Parathyroid adenoma (tissue), 2 donors: ENCODE measurements around the gene DGKD.

ENCODE experiments used
- H2AFZ ChIP-seq: fragments of 300-600 bp; sonication (generic); one replicate; pipeline ENCODE4 v1.7.0; 2017; ENCODE audit warnings: antibody characterized with exemption, mild to moderate bottlenecking
- H3K27ac ChIP-seq: fragments of 300-600 bp; sonication (generic); one replicate; pipeline ENCODE4 v1.7.0; 2017
- H3K27me3 ChIP-seq: fragments of 300-600 bp; sonication (generic); one replicate; pipeline ENCODE4 v1.7.0; 2017; ENCODE audit warnings: low read length; ENCODE audit not compliant: control insufficient read depth, insufficient read depth
- H3K36me3 ChIP-seq: fragments of 300-600 bp; sonication (generic); one replicate; pipeline ENCODE4 v1.7.0; 2017; ENCODE audit warnings: low read length; ENCODE audit not compliant: control insufficient read depth, insufficient read depth
- H3K4me1 ChIP-seq: fragments of 300-600 bp; sonication (generic); one replicate; pipeline ENCODE4 v1.7.0; 2017; ENCODE audit warnings: control low read depth
- H3K4me2 ChIP-seq: fragments of 300-600 bp; sonication (generic); one replicate; pipeline ENCODE4 v1.7.0; 2017; ENCODE audit warnings: low read length
- H3K4me3 ChIP-seq: fragments of 300-600 bp; sonication (generic); one replicate; pipeline ENCODE4 v1.7.0; 2017; ENCODE audit warnings: low read depth, low read length
- H3K79me2 ChIP-seq: fragments of 300-600 bp; sonication (generic); one replicate; pipeline ENCODE4 v1.7.0; 2017; ENCODE audit warnings: control low read depth
- H3K9ac ChIP-seq: fragments of 300-600 bp; sonication (generic); one replicate; pipeline ENCODE4 v1.7.0; 2017; ENCODE audit warnings: mild to moderate bottlenecking
- H3K9me3 ChIP-seq: fragments of 300-600 bp; sonication (generic); one replicate; pipeline ENCODE4 v1.7.0; 2017; ENCODE audit warnings: low read length; ENCODE audit not compliant: control insufficient read depth
- TF ChIP-seq, protein P1 (sequence below): fragments of 300-600 bp; sonication (generic); IDR thresholded peaks from one replicate; pipeline ENCODE4 v1.7.0; 2017; ENCODE audit warnings: antibody characterized with exemption, mild to moderate bottlenecking
- donor health status: primary hyperparathyroidism.

Gene DGKD

DNA sequence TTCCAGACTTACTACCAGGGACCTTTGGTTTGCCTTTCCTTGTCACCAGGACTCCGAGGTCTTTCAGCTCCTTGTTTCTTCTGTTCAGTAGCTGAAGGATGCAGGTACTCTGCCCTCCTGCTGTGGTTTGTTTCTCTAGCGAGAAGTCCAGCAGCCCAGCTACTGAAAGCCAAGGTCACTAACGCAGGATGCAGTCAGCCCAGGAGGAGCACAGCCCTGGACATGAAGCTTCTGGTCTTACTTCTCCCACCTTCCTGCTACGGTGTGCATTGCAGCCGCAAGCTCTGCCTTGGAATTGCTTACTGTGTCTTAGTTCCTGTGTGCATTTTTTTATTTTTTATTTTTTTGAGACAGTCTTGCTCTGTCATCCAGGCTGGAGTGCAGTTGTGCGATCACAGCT, 62.4 kb downstream of the DGKD start:
- Histone ChIP-seq H3K27ac (no peak overlapping the region), H3K4me1 (peaks cover 6% of the 10 kb centered on the region), H3K27me3 (no peaks in the 10 kb centered on the region)

DNA sequence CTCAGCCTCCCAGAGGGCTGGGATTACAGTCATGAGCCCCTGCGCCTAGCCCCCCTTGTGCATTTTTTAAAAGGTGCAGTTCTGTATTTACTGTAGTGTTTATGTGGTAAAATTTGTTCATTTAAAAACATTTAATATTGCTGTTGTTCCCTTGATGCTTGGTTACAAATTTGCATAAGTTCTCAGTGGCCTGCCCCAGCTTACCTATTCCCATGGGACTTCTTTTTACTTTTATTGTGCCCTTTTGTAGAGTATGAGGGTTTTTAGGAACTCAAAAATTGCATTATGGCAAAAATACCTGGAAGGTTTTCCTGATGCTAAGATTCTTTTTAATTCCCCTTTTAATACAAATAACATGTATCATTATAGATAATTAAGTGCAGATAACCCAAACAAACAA, 63.0 kb downstream of the DGKD start:
- H3K27me3 ChIP-seq = no peaks in the 10 kb centered on the region
- peaks cover 6% of the 10 kb centered on the region for H3K4me1 ChIP-seq
- no peak overlapping the region for H3K9ac ChIP-seq
- H3K9me3 ChIP-seq = no peaks in the 10 kb centered on the region
- peaks cover 7% of the 10 kb centered on the region for H3K79me2 ChIP-seq
- H3K4me2 ChIP-seq = no peak overlapping the region
- no peaks in the 10 kb centered on the region for H3K36me3 ChIP-seq
- no peak overlapping the region for H3K4me3 ChIP-seq
- H3K27ac ChIP-seq = no peak overlapping the region
- H2AFZ ChIP-seq = no peak overlapping the region
- TF ChIP-seq, protein P1, sequence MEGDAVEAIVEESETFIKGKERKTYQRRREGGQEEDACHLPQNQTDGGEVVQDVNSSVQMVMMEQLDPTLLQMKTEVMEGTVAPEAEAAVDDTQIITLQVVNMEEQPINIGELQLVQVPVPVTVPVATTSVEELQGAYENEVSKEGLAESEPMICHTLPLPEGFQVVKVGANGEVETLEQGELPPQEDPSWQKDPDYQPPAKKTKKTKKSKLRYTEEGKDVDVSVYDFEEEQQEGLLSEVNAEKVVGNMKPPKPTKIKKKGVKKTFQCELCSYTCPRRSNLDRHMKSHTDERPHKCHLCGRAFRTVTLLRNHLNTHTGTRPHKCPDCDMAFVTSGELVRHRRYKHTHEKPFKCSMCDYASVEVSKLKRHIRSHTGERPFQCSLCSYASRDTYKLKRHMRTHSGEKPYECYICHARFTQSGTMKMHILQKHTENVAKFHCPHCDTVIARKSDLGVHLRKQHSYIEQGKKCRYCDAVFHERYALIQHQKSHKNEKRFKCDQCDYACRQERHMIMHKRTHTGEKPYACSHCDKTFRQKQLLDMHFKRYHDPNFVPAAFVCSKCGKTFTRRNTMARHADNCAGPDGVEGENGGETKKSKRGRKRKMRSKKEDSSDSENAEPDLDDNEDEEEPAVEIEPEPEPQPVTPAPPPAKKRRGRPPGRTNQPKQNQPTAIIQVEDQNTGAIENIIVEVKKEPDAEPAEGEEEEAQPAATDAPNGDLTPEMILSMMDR = no peak

More for the DNA sequence above, 62.4 kb downstream of the DGKD start:
- Histone ChIP-seq H3K79me2 (peaks cover 5% of the 10 kb centered on the region), H3K36me3 (no peaks in the 10 kb centered on the region), H3K9ac (no peak overlapping the region), H3K9me3 (no peaks in the 10 kb centered on the region), H3K4me2 (no peak overlapping the region), H3K4me3 (no peak overlapping the region), H2AFZ (no peak overlapping the region)
- TF ChIP-seq, protein P1 = no peak

DNA sequence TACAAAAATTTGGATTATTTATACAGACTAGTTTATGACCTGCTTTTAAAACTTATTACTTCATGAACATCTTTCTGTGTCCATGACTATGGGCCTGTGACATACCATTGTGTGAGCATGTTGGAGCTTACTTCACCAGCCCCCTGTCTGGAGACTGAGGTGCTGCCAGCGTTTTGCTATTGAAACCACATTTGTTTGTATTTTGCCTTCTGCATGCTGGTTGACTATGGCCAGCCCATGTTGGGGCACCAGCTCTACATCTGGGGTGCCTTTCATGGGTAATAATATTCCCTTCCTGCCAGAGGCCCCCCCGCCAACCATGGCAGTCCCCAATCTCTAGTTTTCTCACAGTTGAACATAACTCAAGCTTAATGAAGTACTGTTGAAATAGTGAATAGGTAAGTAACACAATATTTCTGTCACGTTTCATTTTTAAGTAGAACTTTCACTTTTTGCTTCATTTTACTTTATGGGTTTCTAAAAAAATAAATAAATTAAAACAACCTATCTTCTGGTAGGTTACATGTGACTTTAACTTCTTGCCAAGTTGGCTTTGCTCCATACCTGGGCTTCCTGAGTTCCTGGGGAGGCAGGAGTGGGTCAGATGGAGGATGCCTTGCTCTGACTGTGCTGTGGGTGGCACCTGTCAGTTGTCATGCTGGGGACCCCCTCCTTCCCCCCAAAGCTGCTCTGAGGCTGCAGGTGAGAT, 63.9 kb downstream of the DGKD start:
- no peak overlapping the region for H2AFZ ChIP-seq
- H3K4me3 ChIP-seq = no peak overlapping the region
- peaks cover 9% of the 10 kb centered on the region for H3K79me2 ChIP-seq
- H3K36me3 ChIP-seq = no peaks in the 10 kb centered on the region
- TF ChIP-seq, protein P1 = no peak
- H3K27me3 ChIP-seq = no peaks in the 10 kb centered on the region
- no peak overlapping the region for H3K4me2 ChIP-seq
- no peaks in the 10 kb centered on the region for H3K9me3 ChIP-seq
- peak overlapping the region; percentile 33 for H3K27ac ChIP-seq
- peaks cover 5% of the 10 kb centered on the region for H3K4me1 ChIP-seq
- H3K9ac ChIP-seq = no peak overlapping the region

DNA sequence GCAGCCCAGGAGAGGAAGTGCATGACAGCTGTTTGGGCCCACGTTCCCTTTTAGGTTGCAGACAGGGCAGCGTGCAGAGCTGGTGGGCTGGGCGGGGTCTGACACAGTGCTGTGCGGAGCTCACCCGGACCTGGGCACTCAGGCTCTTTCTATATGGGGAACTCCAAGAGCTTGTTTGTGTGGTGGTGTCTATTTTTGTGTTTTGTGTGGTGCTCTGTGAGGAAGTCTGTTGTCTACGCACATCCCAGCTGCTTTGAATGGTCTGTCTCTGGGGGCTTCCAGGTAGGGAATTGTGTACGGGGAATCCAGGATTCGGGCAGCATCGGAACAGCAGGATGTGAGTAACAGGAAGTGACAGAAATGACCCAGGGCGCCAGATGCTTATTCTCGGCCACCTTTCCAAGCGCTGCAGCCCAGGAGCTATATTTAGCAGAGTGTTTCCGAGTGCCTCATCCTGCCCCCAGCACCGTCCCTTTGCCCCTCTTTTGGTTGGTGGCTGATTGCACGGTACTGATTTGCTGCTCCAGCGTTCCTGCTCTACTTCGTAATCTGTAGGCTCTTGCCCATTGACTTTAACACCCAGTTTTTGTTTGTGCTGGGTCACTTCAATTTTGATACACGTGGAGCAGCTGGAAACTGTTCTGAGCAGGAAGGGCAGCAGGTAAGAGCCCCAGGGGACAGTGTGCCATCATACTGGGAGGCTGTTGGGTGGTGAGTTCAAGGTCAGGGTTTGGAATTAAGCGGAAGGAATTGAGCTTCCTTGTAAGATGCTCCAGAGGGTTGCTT, 64.7 kb downstream of the DGKD start:
- peaks cover 16% of the 10 kb centered on the region for H3K79me2 ChIP-seq
- peaks cover 2% of the 10 kb centered on the region for H3K4me1 ChIP-seq

More for the DNA sequence above, 64.7 kb downstream of the DGKD start:
- TF ChIP-seq, protein P1 = no peak
- H3K27ac ChIP-seq = peak overlapping the region; percentile 40
- H3K27me3 ChIP-seq = no peaks in the 10 kb centered on the region
- no peaks in the 10 kb centered on the region for H3K9me3 ChIP-seq
- no peak overlapping the region for H3K4me3 ChIP-seq
- no peak overlapping the region for H3K4me2 ChIP-seq
- no peak overlapping the region for H3K9ac ChIP-seq
- H3K36me3 ChIP-seq = no peaks in the 10 kb centered on the region
- H2AFZ ChIP-seq = no peak overlapping the region
